ENCODE results near the gene LOXL1.
A peak's percentile ranks its signal among the peaks of the same experiment; 100 is the strongest.

Gene LOXL1

GRCh38 chr15:73981761-73982221, 55.5 kb downstream of the LOXL1 start:
- no peak for DNase-seq (ENCODE audit: low spot score)

- peak; percentile 17 for DNase-seq (ENCODE audit: low spot score)
Measured at GRCh38 chr15:73982222-73982962, 56.1 kb downstream of the LOXL1 start.

- DNase-seq (ENCODE audit: low spot score), result peak; percentile 21
Measured at GRCh38 chr15:73983211-73983727, 57.0 kb downstream of the LOXL1 start.

- DNase-seq (ENCODE audit: low spot score), result no peak
Measured at GRCh38 chr15:73983773-73984172, 57.5 kb downstream of the LOXL1 start.

GRCh38 chr15:73984208-73984979, 58.1 kb downstream of the LOXL1 start:
- DNase-seq (ENCODE audit: low spot score), result no peak

GRCh38 chr15:73985101-73985873, 59.0 kb downstream of the LOXL1 start:
- DNase-seq (ENCODE audit: low spot score), result no peak

- no peak for DNase-seq (ENCODE audit: low spot score)
Measured at GRCh38 chr15:73986055-73986775, 60.0 kb downstream of the LOXL1 start.

GRCh38 chr15:73986776-73987056, 60.5 kb downstream of the LOXL1 start:
- no peak for DNase-seq (ENCODE audit: low spot score)

- DNase-seq (ENCODE audit: low spot score), result no peak
Measured at GRCh38 chr15:73987250-73987649, 61.0 kb downstream of the LOXL1 start.

GRCh38 chr15:73987681-73988444, 61.6 kb downstream of the LOXL1 start:
- DNase-seq (ENCODE audit: low spot score), result no peak

GRCh38 chr15:73988445-73988969, 62.2 kb downstream of the LOXL1 start:
- DNase-seq (ENCODE audit: low spot score), result no peak

GRCh38 chr15:73989001-73989798, 62.9 kb downstream of the LOXL1 start:
- no peak for DNase-seq (ENCODE audit: low spot score)

GRCh38 chr15:73990250-73991005, 64.2 kb downstream of the LOXL1 start:
- no peak for DNase-seq (ENCODE audit: low spot score)

GRCh38 chr15:73991260-73991659, 65.0 kb downstream of the LOXL1 start:
- peak; percentile 30 for DNase-seq (ENCODE audit: low spot score)

GRCh38 chr15:73991726-73992593, 65.7 kb downstream of the LOXL1 start, which contains the start of gene STOML1:
Gene STOML1 (minus strand): TSS chr15:73992295. CDS start chr15:73992223, 72 bp downstream.
- peak; percentile 99 for DNase-seq (ENCODE audit: low spot score)

GRCh38 chr15:73992594-73992898, 66.3 kb downstream of the LOXL1 start:
- no peak for DNase-seq (ENCODE audit: low spot score)

GRCh38 chr15:73993211-73993994, 67.1 kb downstream of the LOXL1 start:
- no peak for DNase-seq (ENCODE audit: low spot score)

Data from D341Med (cell line).